Measurements from ENCODE around the gene NR2F1-AS1. TPM values are rescaled to one million over a fixed set of nuclear protein-coding genes. Genes with fewer than 3 reads are reported as not detected.

Gene NR2F1-AS1
- total RNA-seq, 4 donors from 2014 or later = 4.1 to 8.6 (median 5.3) TPM

DNA sequence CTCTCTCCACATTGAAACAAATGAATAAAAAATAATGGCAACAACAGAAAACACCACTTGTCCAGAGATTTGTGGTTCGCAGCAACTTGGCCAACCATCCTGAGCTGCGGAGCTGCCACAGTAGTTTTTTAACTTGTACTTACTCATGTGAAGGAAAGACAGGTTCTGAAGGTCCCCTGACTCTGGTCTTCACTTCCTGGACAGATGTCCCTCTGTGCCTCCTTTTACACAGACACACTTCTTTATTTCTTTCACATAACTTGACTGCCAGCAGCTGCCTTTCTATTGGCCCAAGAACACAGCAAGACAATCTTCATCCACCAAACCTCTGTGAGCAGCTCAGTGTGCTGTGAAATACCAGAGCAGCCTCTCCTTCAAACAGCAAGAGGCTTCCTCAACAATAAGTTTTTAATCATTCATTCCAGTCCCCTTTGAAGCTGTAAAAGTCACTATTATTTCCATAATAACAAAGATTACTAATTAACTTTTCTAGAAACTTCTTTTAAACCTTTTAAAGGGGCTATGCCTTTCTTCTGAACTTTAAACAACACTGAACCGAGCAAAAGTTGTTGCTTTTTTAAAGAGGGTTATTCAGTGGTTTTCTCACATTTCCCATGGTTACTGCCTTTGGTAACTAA, 198.7 kb downstream of the NR2F1-AS1 start:
- no peak for TF ChIP-seq CTCF (IDR thresholded peaks at IDR 0.05; ENCODE audit: low read depth)

DNA sequence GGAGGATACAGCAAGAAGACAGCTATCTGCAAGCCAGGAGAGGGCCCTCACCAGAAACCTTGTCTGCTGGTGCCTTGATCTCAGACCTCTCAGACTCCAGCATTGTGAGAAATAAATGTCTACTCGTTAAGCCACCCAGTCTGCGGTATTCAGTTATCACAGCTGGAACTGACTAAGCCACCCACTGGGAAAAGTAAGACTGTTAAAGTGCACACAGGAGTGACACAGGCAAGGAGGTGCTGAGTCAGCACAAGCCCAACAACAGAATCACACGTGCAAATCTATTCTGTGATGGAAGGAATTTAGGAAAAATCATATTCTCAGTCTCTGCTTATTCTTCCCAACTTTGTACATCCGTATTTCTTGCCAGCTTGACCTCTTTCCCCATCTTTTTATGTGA, 200.0 kb downstream of the NR2F1-AS1 start:
- TF ChIP-seq CTCF (IDR thresholded peaks at IDR 0.05; ENCODE audit: low read depth) = no peak

GRCh38 chr5:93378073-93378472, 202.9 kb downstream of the NR2F1-AS1 start:
- TF ChIP-seq CTCF (IDR thresholded peaks at IDR 0.05; ENCODE audit: low read depth) = no peak

GRCh38 chr5:93371893-93372292, 209.1 kb downstream of the NR2F1-AS1 start:
- no peak for TF ChIP-seq CTCF (IDR thresholded peaks at IDR 0.05; ENCODE audit: low read depth)

GRCh38 chr5:93364378-93364777, 216.6 kb downstream of the NR2F1-AS1 start:
- no peak for TF ChIP-seq CTCF (IDR thresholded peaks at IDR 0.05; ENCODE audit: low read depth)

DNA sequence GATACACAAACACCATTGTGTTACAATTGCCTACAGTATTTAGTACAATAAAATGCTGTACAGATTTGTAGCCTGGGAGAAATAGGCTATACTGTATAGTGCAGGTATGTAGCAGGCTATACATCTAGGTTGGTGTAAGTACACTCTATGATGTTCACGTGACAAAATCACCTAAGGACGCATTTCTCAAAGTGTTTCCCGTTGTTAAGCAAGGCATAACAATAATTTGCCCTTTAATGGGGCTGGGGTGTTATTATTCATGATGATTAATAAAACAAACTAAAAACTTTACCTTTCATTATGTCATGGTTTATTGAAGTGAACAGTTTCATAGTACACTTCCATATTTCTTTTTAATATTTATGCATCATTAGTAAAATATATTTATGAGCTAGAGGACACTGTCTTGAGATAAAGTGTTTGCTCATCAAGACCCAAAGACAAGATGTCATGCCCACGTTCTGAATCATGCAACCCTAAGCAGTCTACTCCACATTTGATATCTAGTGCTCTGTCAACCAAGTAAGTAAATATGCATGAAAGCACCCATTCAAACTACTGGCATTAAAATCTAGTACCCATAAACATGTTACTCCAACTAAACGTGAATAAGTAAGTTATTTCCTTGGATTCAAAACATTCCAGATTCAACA, 220.5 kb downstream of the NR2F1-AS1 start:
- TF ChIP-seq CTCF (IDR thresholded peaks at IDR 0.05; ENCODE audit: low read depth) = no peak

DNA sequence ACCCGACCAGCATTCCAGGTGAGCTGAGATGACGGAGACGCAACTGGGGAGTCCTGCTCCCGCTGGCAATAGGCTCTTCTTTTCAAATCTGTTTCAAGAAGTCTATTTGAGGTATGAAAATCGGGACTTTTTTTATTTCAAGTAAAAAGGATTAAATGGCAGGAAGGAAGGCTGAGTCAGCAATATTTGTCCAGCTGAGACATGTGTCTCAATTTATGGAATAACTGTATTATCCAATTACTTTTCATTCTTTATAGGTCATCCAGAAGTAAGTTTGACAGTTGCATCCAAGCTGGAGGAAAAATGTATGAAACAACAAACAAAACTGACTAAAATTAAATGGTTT, 221.1 kb downstream of the NR2F1-AS1 start:
- TF ChIP-seq CTCF (IDR thresholded peaks at IDR 0.05; ENCODE audit: low read depth) = no peak

Other genes with a start within 250 kb of the NR2F1-AS1 start
- 1 to 10 TPM; 1.5 to 7.8 (median 2.4) TPM for gene NR2F1, start 2.0 kb upstream of the NR2F1-AS1 start, total RNA-seq
- 1 to 10 TPM; 3.9 to 6.2 (median 4.4) TPM for gene POU5F2, start 160.4 kb upstream of the NR2F1-AS1 start, total RNA-seq